A172 (cell line): ENCODE results near the gene PDGFRB. TPM values are rescaled to one million over a fixed set of nuclear protein-coding genes. Genes with fewer than 3 reads are reported as not detected.

Source experiments
- DNase-seq: peaks from one replicate; pipeline ENCODE4 v3.0.0-alpha.2; 2015; ENCODE audit warnings: low spot score
- total RNA-seq: library from RNA; depleted of rRNA; stranded (reverse); fragments of >200 nt; shearing (Covaris generic); gene quantifications from 2 replicates; pipeline ENCODE4 v1.2.3, GENCODE V29; 2014

Gene PDGFRB
- total RNA-seq, 1 experiment from 2014 or later, result 33.5 TPM

GRCh38 chr5:150114773-150115408 is 40.8 kb downstream of the PDGFRB start:
- no peak for DNase-seq

GRCh38 chr5:150114102-150114641 is 41.5 kb downstream of the PDGFRB start:
- DNase-seq, result no peak

GRCh38 chr5:150113047-150113744 is 42.4 kb downstream of the PDGFRB start:
- DNase-seq, result peak; percentile 41

GRCh38 chr5:150112201-150113046 is 43.2 kb downstream of the PDGFRB start:
- peak; percentile 94 for DNase-seq

- no peak for DNase-seq
Measured at GRCh38 chr5:150111122-150111521, 44.5 kb downstream of the PDGFRB start.

- DNase-seq, result peak; percentile 31
Measured at GRCh38 chr5:150109921-150110320, 45.7 kb downstream of the PDGFRB start.

- no peak for DNase-seq
Measured at GRCh38 chr5:150108711-150109514, 46.7 kb downstream of the PDGFRB start.

GRCh38 chr5:150107909-150108447 is 47.7 kb downstream of the PDGFRB start:
- no peak for DNase-seq

- DNase-seq, result no peak
Measured at GRCh38 chr5:150106674-150107426, 48.8 kb downstream of the PDGFRB start.

GRCh38 chr5:150105928-150106615 is 49.6 kb downstream of the PDGFRB start:
- no peak for DNase-seq

GRCh38 chr5:150104550-150104870 is 51.1 kb downstream of the PDGFRB start:
- DNase-seq, result no peak

GRCh38 chr5:150103678-150104549 is 51.7 kb downstream of the PDGFRB start:
- DNase-seq, result no peak

GRCh38 chr5:150101023-150101422 is 54.6 kb downstream of the PDGFRB start:
- DNase-seq, result no peak

GRCh38 chr5:150097152-150097551 is 58.5 kb downstream of the PDGFRB start:
- no peak for DNase-seq

- DNase-seq, result no peak
Measured at GRCh38 chr5:150092159-150092787, 63.4 kb downstream of the PDGFRB start.

GRCh38 chr5:150085950-150086715 is 69.5 kb downstream of the PDGFRB start, which contains the start of gene CSF1R:
CSF1R (minus strand) TSS chr5:150086554; CDS start chr5:150086427, 127 bp downstream.
- no peak for DNase-seq

- no peak for DNase-seq
Measured at GRCh38 chr5:150085191-150085912, 70.3 kb downstream of the PDGFRB start.
